Chondrocyte (in vitro differentiated cells): ENCODE data around the gene HSPA1L. TPM values are rescaled to one million over a fixed set of nuclear protein-coding genes. Genes with fewer than 3 reads are reported as not detected.
"Not testable (repeated sequence)": the region's sequence is repeated elsewhere in the genome, so short reads cannot be mapped to it uniquely, and the experiment has no call there.

ENCODE experiments used
- DNase-seq: peaks from one replicate; pipeline ENCODE4 v3.0.0; 2021; ENCODE audit warnings: mixed read lengths, low spot score
- H3K27ac Mint-ChIP-seq: one replicate; pipeline ENCODE4 v1.8.0; 2021; ENCODE audit warnings: mild to moderate bottlenecking, moderate library complexity, mixed read lengths; ENCODE audit not compliant: unreplicated experiment
- H3K27me3 Mint-ChIP-seq: 2 replicates; pipeline ENCODE4 v1.8.0; 2021; ENCODE audit warnings: low read depth, mixed read lengths
- H3K36me3 Mint-ChIP-seq: 2 replicates; pipeline ENCODE4 v1.8.0; 2021; ENCODE audit warnings: low read depth, mixed read lengths
- H3K4me1 Mint-ChIP-seq: 2 replicates; pipeline ENCODE4 v1.8.0; 2021; ENCODE audit warnings: low read depth, mild to moderate bottlenecking, mixed read lengths
- H3K4me3 Mint-ChIP-seq: one replicate; pipeline ENCODE4 v1.8.0; 2021; ENCODE audit warnings: mild to moderate bottlenecking, moderate library complexity, mixed read lengths; ENCODE audit not compliant: unreplicated experiment
- H3K9me3 Mint-ChIP-seq: 2 replicates; pipeline ENCODE4 v1.8.0; 2021; ENCODE audit warnings: low read depth, mixed read lengths
- CTCF ChIP-seq: fragments of 200-600 bp; sonication (generic); IDR thresholded peaks from 2 replicates; pipeline ENCODE4 v1.5.0; 2021; ENCODE audit warnings: antibody characterized with exemption, mild to moderate bottlenecking, moderate library complexity
- total RNA-seq: library from RNA; stranded (reverse); gene quantifications from 3 replicates; pipeline ENCODE4 v1.2.1, GENCODE V29; 2021

The HSPA1L gene
- total RNA-seq, 1 donor from 2014 or later = 1.5 TPM

- Mint-ChIP-seq H3K4me3 (peak overlapping the region; percentile 95), H3K36me3 (peaks cover 34% of the 10 kb centered on the region), H3K27ac (no peak overlapping the region), H3K4me1 (peaks cover 42% of the 10 kb centered on the region), H3K27me3 (no peaks in the 10 kb centered on the region), H3K9me3 (no peaks in the 10 kb centered on the region)
- no peak for DNase-seq
- TF ChIP-seq CTCF = no peak
Observed at GRCh38 chr6:31838968-31839367, 23.9 kb upstream of the HSPA1L start.

- peak overlapping the region; percentile 97 for H3K27ac Mint-ChIP-seq
- H3K9me3 Mint-ChIP-seq, DNase-seq, H3K27me3 Mint-ChIP-seq: not testable (repeated sequence)
- peak overlapping the region; percentile 95 for H3K4me3 Mint-ChIP-seq
- H3K36me3 Mint-ChIP-seq = peaks cover 34% of the 10 kb centered on the region
- peaks cover 42% of the 10 kb centered on the region for H3K4me1 Mint-ChIP-seq
Observed at GRCh38 chr6:31838114-31838553, 23.1 kb upstream of the HSPA1L start.

- H3K36me3 Mint-ChIP-seq = peaks cover 34% of the 10 kb centered on the region
- H3K9me3 Mint-ChIP-seq = no peaks in the 10 kb centered on the region
- DNase-seq = no peak
- H3K27ac Mint-ChIP-seq = peak overlapping the region; percentile 97
- peaks cover 42% of the 10 kb centered on the region for H3K4me1 Mint-ChIP-seq
- peak overlapping the region; percentile 95 for H3K4me3 Mint-ChIP-seq
- no peak for TF ChIP-seq CTCF
- no peaks in the 10 kb centered on the region for H3K27me3 Mint-ChIP-seq
Observed at GRCh38 chr6:31837369-31838113, 22.5 kb upstream of the HSPA1L start.

- peak overlapping the region; percentile 95 for H3K4me3 Mint-ChIP-seq
- H3K27me3 Mint-ChIP-seq = no peaks in the 10 kb centered on the region
- no peaks in the 10 kb centered on the region for H3K9me3 Mint-ChIP-seq
- no peak for DNase-seq
- H3K27ac Mint-ChIP-seq = peak overlapping the region; percentile 97
- H3K36me3 Mint-ChIP-seq = peaks cover 34% of the 10 kb centered on the region
- peak; percentile 60 for TF ChIP-seq CTCF
- peaks cover 42% of the 10 kb centered on the region for H3K4me1 Mint-ChIP-seq
Observed at GRCh38 chr6:31836474-31837368, 21.6 kb upstream of the HSPA1L start.

- H3K27ac Mint-ChIP-seq = peak overlapping the region; percentile 97
- TF ChIP-seq CTCF = no peak
- peak overlapping the region; percentile 95 for H3K4me3 Mint-ChIP-seq
- DNase-seq = no peak
- H3K27me3 Mint-ChIP-seq = no peaks in the 10 kb centered on the region
- H3K36me3 Mint-ChIP-seq = peaks cover 34% of the 10 kb centered on the region
- H3K9me3 Mint-ChIP-seq = no peaks in the 10 kb centered on the region
- H3K4me1 Mint-ChIP-seq = peaks cover 44% of the 10 kb centered on the region
Observed at GRCh38 chr6:31836047-31836473, 21.0 kb upstream of the HSPA1L start.
